DOHH2 (cell line): ENCODE results near the gene ABCA3.

Experiments
- EZH2phosphoT487 ChIP-seq: fragments of 200-600 bp; sonication (generic); IDR thresholded peaks from 2 replicates; pipeline ENCODE4 v1.6.1; 2017; ENCODE audit warnings: borderline replicate concordance, mild to moderate bottlenecking, antibody characterized with exemption, low read length, moderate library complexity, mixed read lengths
- TF ChIP-seq, protein P1 (sequence below): fragments of 200-600 bp; sonication (generic); IDR thresholded peaks from one replicate; pipeline ENCODE4 v1.5.1; 2014; ENCODE audit warnings: antibody characterized with exemption, mild to moderate bottlenecking, low read depth, low read length; ENCODE audit not compliant: poor library complexity, severe bottlenecking

GRCh38 chr16:2319606-2320005, 20.9 kb downstream of the ABCA3 start:
- TF ChIP-seq, protein P1, sequence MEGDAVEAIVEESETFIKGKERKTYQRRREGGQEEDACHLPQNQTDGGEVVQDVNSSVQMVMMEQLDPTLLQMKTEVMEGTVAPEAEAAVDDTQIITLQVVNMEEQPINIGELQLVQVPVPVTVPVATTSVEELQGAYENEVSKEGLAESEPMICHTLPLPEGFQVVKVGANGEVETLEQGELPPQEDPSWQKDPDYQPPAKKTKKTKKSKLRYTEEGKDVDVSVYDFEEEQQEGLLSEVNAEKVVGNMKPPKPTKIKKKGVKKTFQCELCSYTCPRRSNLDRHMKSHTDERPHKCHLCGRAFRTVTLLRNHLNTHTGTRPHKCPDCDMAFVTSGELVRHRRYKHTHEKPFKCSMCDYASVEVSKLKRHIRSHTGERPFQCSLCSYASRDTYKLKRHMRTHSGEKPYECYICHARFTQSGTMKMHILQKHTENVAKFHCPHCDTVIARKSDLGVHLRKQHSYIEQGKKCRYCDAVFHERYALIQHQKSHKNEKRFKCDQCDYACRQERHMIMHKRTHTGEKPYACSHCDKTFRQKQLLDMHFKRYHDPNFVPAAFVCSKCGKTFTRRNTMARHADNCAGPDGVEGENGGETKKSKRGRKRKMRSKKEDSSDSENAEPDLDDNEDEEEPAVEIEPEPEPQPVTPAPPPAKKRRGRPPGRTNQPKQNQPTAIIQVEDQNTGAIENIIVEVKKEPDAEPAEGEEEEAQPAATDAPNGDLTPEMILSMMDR = no peak
- no peak for TF ChIP-seq EZH2phosphoT487
